Testis (tissue), 2 donors: ENCODE data around the gene TGM6.

Experiments used
- CTCF ChIP-seq, 3 experiments: fragments of 450-650 bp in 2 of 3; fragments of 200-600 bp in 1 of 3; sonication (generic) in 1 of 3; IDR thresholded peaks; one replicate each; pipeline ENCODE4 v1.5.1; 2016 to 2019; ENCODE audit warnings: antibody characterized with exemption in 3 of 3, mild to moderate bottlenecking in 2 of 3, moderate library complexity in 1 of 3
- POLR2A ChIP-seq: fragments of 450-650 bp; IDR thresholded peaks from one replicate; pipeline ENCODE4 v1.6.1; 2017; ENCODE audit warnings: antibody characterized with exemption, mild to moderate bottlenecking, moderate library complexity

DNA sequence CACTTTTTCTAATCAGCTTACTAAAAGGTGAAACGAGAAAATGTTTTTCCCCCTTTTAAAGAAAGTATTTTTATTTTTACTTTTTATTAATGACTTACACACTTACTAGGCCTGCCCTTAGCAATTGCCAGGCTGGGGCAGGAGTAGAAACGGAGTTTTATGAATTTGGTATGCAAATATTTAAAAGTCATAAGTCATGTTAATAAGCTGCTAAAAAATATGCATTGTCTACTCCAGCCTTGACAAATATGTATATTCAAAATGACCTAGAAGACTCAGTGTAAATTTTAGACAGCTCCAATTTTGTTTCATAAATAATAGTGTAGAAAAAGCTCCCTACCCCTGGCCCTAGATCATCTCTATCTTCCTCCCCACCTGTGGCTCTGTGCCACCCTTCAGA, 17.5 kb upstream of the TGM6 start:
- TF ChIP-seq CTCF (IDR thresholded peaks at IDR 0.05) (no peak), POLR2A (no peak)
